Midbrain (tissue), 1 donor: Measurements from ENCODE around the gene UBR1.
A peak's percentile ranks its signal among the peaks of the same experiment; 100 is the strongest.
"Not testable (repeated sequence)": the region's sequence is repeated elsewhere in the genome, so short reads cannot be mapped to it uniquely, and the experiment has no call there.

Experiments used
- DNase-seq: peaks from one replicate; lab custom pipeline; 2025; lab: John Stamatoyannopoulos, UW

The UBR1 gene

DNA sequence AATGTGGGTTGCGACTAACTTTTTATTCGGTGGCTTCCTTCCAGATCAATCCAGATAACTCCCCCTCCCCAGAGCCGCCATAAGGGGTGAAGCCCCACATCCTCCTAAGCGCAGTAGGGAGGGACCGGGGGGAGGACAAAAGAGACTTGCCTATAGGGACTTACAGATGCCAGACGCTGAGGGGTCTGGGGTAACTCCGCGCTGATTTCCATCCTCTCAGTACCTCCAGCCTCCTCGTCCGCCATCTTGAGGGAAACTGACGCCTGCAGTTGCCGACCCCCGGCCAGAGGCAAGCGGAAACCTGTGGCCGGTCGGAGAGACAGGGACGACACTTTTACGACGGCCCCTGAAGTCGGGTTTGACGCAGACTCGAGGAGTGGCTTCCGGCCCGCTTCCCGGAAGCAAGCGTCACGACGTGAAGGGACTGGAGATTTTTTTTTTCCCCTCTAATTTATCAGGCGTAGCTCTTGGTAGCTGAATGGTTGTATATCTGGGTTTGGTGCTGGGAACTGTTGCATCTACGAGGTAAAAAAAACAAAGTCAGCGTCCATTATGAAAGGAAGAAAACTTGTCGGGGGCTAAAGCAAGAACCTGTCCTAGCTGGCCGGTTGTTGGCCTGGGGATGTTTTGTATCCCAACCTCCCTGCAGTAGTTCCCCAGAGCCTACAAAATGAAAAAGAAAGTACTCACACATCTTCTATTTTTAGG is at the start of gene UBR1:
UBR1 (minus strand) TSS at position 261 of the 708 bp plus-strand sequence; CDS start at position 245, 16 bp downstream.
- peak; percentile 92 for DNase-seq

DNA sequence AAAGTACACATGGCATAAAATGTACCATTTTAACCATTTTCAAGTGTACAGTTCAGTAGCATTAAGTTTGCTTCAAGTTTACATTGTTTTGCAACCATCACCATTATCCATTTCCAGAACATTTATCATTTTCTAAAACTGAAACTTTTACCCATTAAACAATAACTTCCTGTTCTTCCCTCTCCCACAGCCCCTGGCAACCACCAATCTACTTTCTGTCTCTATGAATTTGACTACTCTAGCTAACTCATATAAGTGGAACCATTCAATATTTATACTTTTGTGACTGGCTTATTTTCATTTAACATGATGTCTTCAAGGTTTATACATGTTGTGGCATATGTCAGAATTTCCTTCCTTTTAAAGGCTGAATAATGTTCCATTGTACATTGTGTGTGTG is 47.4 kb upstream of the UBR1 start:
- no peak for DNase-seq

GRCh38 chr15:43151688-43152087 is 45.9 kb upstream of the UBR1 start:
- DNase-seq: no peak

- no peak for DNase-seq
Measured at GRCh38 chr15:43150191-43150929, 44.5 kb upstream of the UBR1 start.

GRCh38 chr15:43146184-43146583 is 40.3 kb upstream of the UBR1 start:
- DNase-seq: no peak

DNA sequence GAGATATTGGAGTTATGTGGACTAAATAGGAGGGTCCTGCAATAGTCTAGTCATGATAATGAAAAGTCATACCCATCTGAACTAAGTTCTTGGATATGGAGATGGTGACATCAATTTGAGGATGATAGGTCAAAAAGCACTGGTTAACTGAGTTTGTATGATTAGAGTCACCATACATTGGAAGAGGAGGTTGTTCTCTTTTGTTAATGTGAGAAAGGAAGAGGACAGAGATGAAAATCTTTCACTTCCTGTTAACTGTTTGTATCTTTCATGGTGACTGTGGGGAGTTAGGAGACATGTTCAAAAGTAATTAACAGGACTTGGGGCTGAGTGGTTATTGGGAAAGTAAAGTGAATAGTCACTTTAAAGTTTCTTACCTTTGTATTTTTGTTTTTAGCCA is 38.7 kb upstream of the UBR1 start:
- no peak for DNase-seq

DNA sequence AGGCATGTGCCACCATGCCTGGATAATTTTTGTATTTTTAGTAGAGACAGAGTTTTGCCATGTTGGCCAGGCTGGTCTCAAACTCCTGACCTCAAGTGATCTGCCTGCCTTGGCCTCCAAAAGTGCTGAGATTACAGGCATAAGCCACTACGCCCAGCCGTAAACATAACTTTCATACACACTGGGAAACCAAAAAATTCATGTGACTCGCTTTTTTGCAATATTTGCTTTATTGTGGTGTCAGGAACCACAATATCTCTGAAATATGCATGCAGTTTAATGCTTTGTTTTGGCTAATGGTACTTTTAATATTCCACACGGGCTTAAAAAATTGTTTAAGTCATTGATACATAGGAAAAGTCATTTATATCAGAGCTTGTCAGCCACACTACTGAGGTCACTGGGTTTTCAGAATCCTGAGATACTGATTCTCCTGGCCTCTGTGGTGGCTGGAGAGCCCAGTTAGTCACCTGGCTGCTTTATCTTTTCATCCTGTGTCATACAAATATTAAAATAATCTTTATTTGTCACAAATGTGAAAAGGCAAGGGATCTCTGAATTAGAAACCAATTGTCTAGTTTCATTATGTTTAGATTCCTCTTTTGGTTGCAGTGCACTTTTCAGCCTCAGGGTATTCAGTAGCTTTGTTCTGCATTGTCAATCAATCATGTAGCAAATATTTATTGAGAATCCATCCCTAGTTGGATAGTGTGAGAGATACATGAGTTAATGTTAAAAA is 37.5 kb upstream of the UBR1 start:
- DNase-seq: no peak

- DNase-seq: no peak
Measured at GRCh38 chr15:43135351-43135750, 29.5 kb upstream of the UBR1 start.

GRCh38 chr15:43134157-43134635 is 28.4 kb upstream of the UBR1 start:
- DNase-seq: peak; percentile 35

DNA sequence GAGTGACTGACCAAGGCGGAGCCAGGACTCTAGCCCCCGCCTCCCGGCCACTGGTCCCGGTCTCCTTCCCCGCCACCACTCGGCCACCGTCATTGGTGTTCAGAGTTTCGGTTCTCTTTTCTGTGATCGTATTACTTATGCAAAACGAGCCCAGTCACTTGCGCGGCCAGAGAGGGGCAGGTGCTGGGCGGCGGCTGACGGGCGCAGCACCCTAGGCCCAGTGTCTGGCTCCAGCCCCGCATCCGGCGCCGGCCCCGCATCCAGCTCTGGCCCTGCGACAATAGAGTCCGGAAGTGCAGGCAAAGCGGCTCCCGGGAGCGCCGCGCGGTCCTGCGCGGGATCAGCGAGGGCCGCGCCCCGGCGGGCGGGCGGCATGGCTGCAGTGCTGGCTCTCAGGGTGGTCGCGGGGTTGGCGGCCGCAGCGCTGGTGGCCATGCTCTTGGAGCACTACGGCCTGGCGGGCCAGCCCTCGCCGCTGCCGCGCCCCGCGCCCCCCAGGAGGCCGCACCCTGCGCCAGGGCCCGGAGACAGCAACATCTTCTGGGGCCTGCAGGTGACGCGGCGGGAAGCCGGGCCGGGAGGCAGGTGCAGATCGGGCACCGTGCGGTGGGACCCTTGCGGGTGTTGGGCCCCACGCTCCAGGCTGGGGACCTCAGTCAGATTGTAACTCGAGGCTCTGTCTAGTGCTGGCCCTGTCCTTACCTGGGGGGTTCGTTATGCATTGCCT is 27.8 kb upstream of the UBR1 start, which contains the start of gene TMEM62:
TMEM62 (plus strand) TSS at position 157 of the 727 bp plus-strand sequence; CDS start at position 374, 217 bp downstream.
- DNase-seq: peak; percentile 69

GRCh38 chr15:43132830-43133429 is 27.1 kb upstream of the UBR1 start:
- DNase-seq: no peak

DNA sequence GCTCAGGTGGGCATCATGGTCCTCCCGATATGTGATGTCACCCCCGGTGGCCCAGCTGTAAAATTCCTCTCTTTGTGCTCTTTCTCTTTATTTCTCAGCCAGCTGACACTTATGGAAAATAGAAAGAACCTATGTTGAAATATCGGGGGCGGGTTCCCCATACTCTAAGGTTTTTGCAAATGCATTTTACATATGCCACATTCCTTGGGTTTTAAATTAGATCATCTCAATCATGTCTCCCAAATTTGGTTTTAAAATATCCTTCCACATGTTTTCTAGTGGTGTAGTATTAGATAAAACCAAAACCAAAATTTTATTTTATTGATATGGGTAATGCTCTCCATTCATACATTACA is 23.1 kb upstream of the UBR1 start:
- DNase-seq: no peak

DNA sequence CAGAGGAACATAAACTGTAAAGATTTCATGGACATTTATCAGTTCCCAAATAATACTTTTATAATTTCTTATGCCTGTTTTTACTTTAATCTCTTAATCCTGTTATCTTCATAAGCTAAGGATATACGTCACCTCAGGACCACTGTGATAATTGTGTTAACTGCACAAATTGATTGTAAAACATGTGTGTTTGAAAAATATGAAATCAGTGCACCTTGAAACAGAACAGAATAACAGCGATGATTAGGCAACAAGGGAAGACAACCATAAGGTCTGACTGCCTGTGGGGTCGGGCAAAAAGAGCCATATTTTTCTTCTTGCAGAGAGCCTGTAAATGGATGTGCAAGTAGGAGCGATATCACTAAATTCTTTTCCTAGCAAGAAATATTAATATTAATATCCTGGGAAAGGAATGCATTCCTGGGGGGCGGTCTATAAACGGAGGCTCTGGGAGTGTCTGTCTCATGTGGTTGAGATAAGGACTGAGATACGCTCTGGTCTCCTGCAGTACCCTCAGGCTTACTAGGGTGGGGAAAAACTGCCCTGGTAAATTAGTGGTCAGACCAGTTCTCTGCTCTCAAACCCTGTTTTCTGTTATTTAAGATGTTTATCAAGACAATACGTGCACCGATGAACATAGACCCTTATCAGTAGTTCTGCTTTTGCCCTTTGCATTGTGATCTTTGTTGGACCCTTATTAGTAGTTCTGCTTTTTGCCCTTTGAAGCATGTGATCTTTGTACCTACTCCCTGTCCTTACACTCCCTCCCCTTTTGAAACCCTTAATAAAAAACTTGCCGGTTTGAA is 22.5 kb upstream of the UBR1 start:
- not testable (repeated sequence) for DNase-seq

DNA sequence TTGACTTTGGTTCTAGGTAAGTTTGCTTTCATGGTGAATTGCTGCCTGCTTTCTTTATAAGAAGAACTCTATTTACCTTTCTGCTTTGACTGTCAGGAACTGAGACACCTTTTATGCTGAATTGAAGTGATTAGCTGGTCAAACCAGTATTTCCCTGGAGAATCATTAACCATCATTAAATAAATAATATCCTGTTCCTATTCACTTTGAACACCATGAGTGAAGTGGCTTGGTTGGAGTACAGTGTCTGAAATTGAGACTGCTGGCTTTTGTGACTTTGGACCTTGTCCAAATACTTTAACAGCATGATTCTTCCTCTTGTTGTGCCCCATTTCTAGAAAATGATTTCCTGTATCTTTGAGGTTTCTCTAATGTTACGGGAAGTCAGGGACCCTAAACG is 21.9 kb upstream of the UBR1 start:
- DNase-seq: no peak

DNA sequence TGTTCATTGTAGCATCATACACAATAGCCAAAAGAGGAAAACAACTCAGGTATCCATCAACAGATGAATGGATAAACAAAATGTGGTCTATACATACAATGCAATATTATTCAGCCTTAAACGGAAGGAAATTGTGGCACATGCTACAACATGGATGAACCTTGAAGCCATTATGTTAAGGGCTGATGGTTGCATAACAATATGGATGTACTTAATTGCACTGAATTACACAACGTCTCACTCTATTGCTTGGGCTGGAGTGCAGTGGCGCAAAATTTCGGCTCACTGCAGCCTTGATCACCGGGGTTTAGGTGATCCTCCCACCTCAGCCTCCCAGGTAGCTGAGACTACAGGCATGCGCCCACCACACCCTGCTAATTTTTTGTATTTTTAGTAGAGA is 20.5 kb upstream of the UBR1 start:
- no peak for DNase-seq

- no peak for DNase-seq
Measured at GRCh38 chr15:43125100-43125661, 19.3 kb upstream of the UBR1 start.

- DNase-seq: no peak
Measured at GRCh38 chr15:43121863-43122262, 16.0 kb upstream of the UBR1 start.

- DNase-seq: no peak
Measured at GRCh38 chr15:43118829-43119228, 13.0 kb upstream of the UBR1 start.

- no peak for DNase-seq
Measured at GRCh38 chr15:43118286-43118685, 12.4 kb upstream of the UBR1 start.

DNA sequence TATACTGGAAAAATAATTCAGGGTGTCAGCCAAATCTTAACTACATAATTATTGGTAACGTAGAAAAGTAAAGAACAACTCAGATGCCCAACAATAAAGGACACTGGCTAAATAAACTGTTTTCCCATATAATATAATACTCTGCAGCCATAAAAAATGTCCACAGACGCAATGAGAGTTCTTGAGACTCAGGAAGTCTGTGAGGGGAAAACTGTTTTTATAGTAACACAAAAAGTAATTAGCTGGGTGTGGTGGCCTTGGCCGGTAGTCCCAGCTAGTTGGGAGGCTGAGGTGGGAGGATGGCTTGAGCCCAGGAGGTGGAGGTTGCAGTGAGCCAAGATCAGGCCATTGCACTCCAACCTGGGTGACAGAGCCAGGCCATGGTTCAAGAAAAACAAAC is 5.5 kb upstream of the UBR1 start:
- DNase-seq: no peak
